Measurements from ENCODE around the gene GNAI3. TPM values are rescaled to one million over a fixed set of nuclear protein-coding genes. Genes with fewer than 3 reads are reported as not detected.
A peak's percentile ranks its signal among the peaks of the same experiment; 100 is the strongest.

Gene GNAI3
- total and polyA plus RNA-seq, 2 of the 8 experiments (the other 6 are each of a cell fraction or from before 2014, with no cell fraction given): 4.0 to 9.8 TPM

DNA sequence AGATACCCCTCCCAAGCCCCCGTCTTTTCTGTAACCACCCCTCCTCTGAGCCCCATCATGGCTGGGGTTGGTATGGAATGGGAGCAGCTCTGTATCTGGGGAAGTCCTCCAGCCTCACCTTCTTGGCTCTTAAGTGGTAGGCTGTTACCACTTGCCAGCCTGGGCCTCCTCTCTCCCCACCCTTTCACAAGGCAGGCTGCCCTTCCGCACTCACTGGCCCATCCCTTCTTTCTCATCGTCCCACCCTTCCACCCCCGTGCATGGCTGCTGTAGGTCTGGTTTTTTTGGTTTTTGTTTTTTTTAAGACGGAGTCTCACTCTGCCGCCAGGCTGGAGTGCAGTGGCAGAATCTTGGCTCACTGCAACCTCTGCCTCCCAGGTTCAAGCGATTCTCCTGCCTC is 49.3 kb upstream of the GNAI3 start:
- H4K8ac ChIP-seq (ENCODE audit: extremely low read depth, insufficient read depth, low read length): no peak overlapping the region
- no peak overlapping the region for H3K4me3 ChIP-seq (ENCODE audit: extremely low read depth in 1 of 4, insufficient read depth in 2 of 4, low read depth in 3 of 4, low read length in 4 of 4)
- H3K56ac ChIP-seq (replicated peaks; ENCODE audit: insufficient read length, low read depth, low read length): no peak overlapping the region
- ChIA-PET POLR2A (ENCODE audit: partially characterized antibody) (interaction anchor here (0.8 to 4.1 kb wide), 8 partner anchors 8 to 34 kb away, joined by 3 to 20 read pairs (median 6); partner anchors contain the start of genes AMIGO1 and ATXN7L2), CTCF (ENCODE audit: partially characterized antibody) (interaction anchor here (0.6 to 43.7 kb wide), 23 partner anchors 3 to 464 kb away, joined by 3 to 1755 read pairs (median 4); partner anchors contain the start of genes AMIGO1, ATXN7L2, CYB561D1 and GPR61)
- no peak overlapping the region for H2BK120ac ChIP-seq (replicated peaks; ENCODE audit: low read depth, low read length)
- FAIRE-seq (no peak), DNase-seq (ENCODE audit: low read depth in 1 of 2, low spot score in 2 of 2) (no peak)
- peak overlapping the region; percentile 10 for H3K4ac ChIP-seq (replicated peaks; ENCODE audit: insufficient read length, low read depth, low read length)
- H3K27me3 ChIP-seq (replicated peaks in 1 of 4; ENCODE audit: control insufficient read depth in 3 of 4, extremely low read depth in 1 of 4, insufficient read depth in 3 of 4, low read length in 3 of 4): no peaks in the 10 kb centered on the region
- H3K9me3 ChIP-seq (ENCODE audit: insufficient read depth in 2 of 2, low read depth in 1 of 2, low read length in 1 of 2): no peaks in the 10 kb centered on the region
- H3K23ac ChIP-seq (ENCODE audit: insufficient read length): no peak overlapping the region
- H3K9ac ChIP-seq (replicated peaks in 1 of 4; ENCODE audit: extremely low read depth in 1 of 4, low read depth in 3 of 4, low read length in 3 of 4): no peak overlapping the region
- H2BK5ac ChIP-seq (ENCODE audit: low read depth, low read length): no peak overlapping the region
- H3K79me2 ChIP-seq (ENCODE audit: control insufficient read depth in 1 of 2, insufficient read depth in 2 of 2, low read length in 2 of 2): no peaks in the 10 kb centered on the region
- no peak overlapping the region for H4K5ac ChIP-seq (ENCODE audit: insufficient read length, low read depth, low read length)
- H2BK12ac ChIP-seq (ENCODE audit: low read depth, low read length): peak overlapping the region; percentile 62; the same call in 1 of the 2 replicates
- no peaks in the 10 kb centered on the region; the same call in 1 of the 2 replicates for H3K23me2 ChIP-seq (ENCODE audit: low read depth, low read length)
- H4K20me1 ChIP-seq (replicated peaks in 1 of 2; ENCODE audit: control insufficient read depth in 1 of 2, insufficient read depth in 2 of 2, low read length in 2 of 2): peaks cover 0 to 2% of the 10 kb centered on the region in 2 experiments
- H3K79me1 ChIP-seq (ENCODE audit: low read depth, low read length): no peaks in the 10 kb centered on the region
- H4K91ac ChIP-seq (replicated peaks; ENCODE audit: insufficient read length, low read length): no peak overlapping the region
- no peak overlapping the region for H2AFZ ChIP-seq (ENCODE audit: low read length)
- 87% methylated on average over 7 of the region's 7 CpGs; no CpG with 5 or more reads in 1 of the 2 experiments for WGBS, 2 experiments (ENCODE audit: extremely low coverage in 1 of 2, insufficient coverage in 1 of 2, insufficient read length in 1 of 2, insufficient replicate concordance in 2 of 2, low coverage in 1 of 2, low lambda C conversion rate in 2 of 2, missing lambda C conversion rate in 1 of 2)
- no peak overlapping the region for H2BK20ac ChIP-seq (ENCODE audit: low read length)
- H3K14ac ChIP-seq (ENCODE audit: insufficient read length): no peak overlapping the region
- no peak overlapping the region for H2BK15ac ChIP-seq (ENCODE audit: low read length)
- no peak overlapping the region for H2AK5ac ChIP-seq (ENCODE audit: low read depth, low read length)
- no peak overlapping the region for H3K27ac ChIP-seq (ENCODE audit: low read depth, low read length)
- no peak overlapping the region for H3K4me2 ChIP-seq (ENCODE audit: insufficient read depth in 1 of 2, low read depth in 2 of 2, low read length in 2 of 2)
- peaks cover 0 to 2% (median 0%) of the 10 kb centered on the region in 4 experiments; a peak in 2 of 8 replicates for H3K36me3 ChIP-seq (ENCODE audit: control insufficient read depth in 2 of 4, insufficient read depth in 4 of 4, low read length in 3 of 4)
- peaks cover 0 to 11% (median 5%) of the 10 kb centered on the region in 4 experiments; a peak in 5 of 7 replicates for H3K4me1 ChIP-seq (replicated peaks in 1 of 4; ENCODE audit: control insufficient read depth in 3 of 4, insufficient read depth in 4 of 4, low read length in 3 of 4)
- no peak overlapping the region for H3K18ac ChIP-seq (ENCODE audit: extremely low read depth, low read length)
- no peak for TF ChIP-seq SUZ12 (IDR thresholded peaks at IDR 0.05; ENCODE audit: low read length)
- no peak for TF ChIP-seq CBX5 (IDR thresholded peaks at IDR 0.05; ENCODE audit: low read depth, low read length)
- no peak for TF ChIP-seq RAD21 (IDR thresholded peaks at IDR 0.05 in 1 of 2, conservative IDR thresholded peaks at IDR 0.05 in 1 of 2; ENCODE audit: low read depth in 2 of 2, low read length in 2 of 2)
- TF ChIP-seq CTBP2 (IDR thresholded peaks at IDR 0.05; ENCODE audit: borderline replicate concordance, insufficient read depth, insufficient read length, low read length): no peak
- no peak for TF ChIP-seq RXRA (IDR thresholded peaks at IDR 0.05; ENCODE audit: insufficient read depth, low read depth, low read length)

Measured in H1 (cell line).